ENCODE data around the gene RCE1.

The RCE1 gene

GRCh38 chr11:66845143-66845875, 2.1 kb downstream of the RCE1 start:
- DNase-seq (ENCODE audit: low read depth): no peak

GRCh38 chr11:66845876-66846212, 2.6 kb downstream of the RCE1 start:
- no peak for DNase-seq (ENCODE audit: low read depth)

- no peak for DNase-seq (ENCODE audit: low read depth)
Measured at GRCh38 chr11:66846671-66847091, 3.4 kb downstream of the RCE1 start.

- DNase-seq (ENCODE audit: low read depth): no peak
Measured at GRCh38 chr11:66847461-66848232, 4.4 kb downstream of the RCE1 start.

- no peak for DNase-seq (ENCODE audit: low read depth)
Measured at GRCh38 chr11:66848671-66849500, 5.6 kb downstream of the RCE1 start.

GRCh38 chr11:66849501-66850234, 6.4 kb downstream of the RCE1 start:
- DNase-seq (ENCODE audit: low read depth): no peak

- DNase-seq (ENCODE audit: low read depth): no peak
Measured at GRCh38 chr11:66850235-66850587, 7.0 kb downstream of the RCE1 start.

GRCh38 chr11:66850588-66851238, 7.5 kb downstream of the RCE1 start:
- DNase-seq (ENCODE audit: low read depth): no peak

GRCh38 chr11:66851239-66851596, 8.0 kb downstream of the RCE1 start:
- no peak for DNase-seq (ENCODE audit: low read depth)

- no peak for DNase-seq (ENCODE audit: low read depth)
Measured at GRCh38 chr11:66851698-66852465, 8.6 kb downstream of the RCE1 start.

- no peak for DNase-seq (ENCODE audit: low read depth)
Measured at GRCh38 chr11:66852466-66853241, 9.4 kb downstream of the RCE1 start.

- no peak for DNase-seq (ENCODE audit: low read depth)
Measured at GRCh38 chr11:66853242-66854229, 10.3 kb downstream of the RCE1 start.

GRCh38 chr11:66854231-66854661, 11.0 kb downstream of the RCE1 start:
- no peak for DNase-seq (ENCODE audit: low read depth)

- no peak for DNase-seq (ENCODE audit: low read depth)
Measured at GRCh38 chr11:66854729-66855211, 11.5 kb downstream of the RCE1 start.

- DNase-seq (ENCODE audit: low read depth): peak; percentile 46
Measured at GRCh38 chr11:66855574-66856495, 12.6 kb downstream of the RCE1 start.

GRCh38 chr11:66856496-66857233, 13.4 kb downstream of the RCE1 start, which contains the start of gene LRFN4:
Gene LRFN4 (plus strand): TSS chr11:66857064. CDS start chr11:66857745, 681 bp downstream.
- no peak for DNase-seq (ENCODE audit: low read depth)

All from non-pigmented ciliary epithelial cell (primary cell).